Transverse colon (tissue), 4 donors: ENCODE measurements around the gene MYLK.

Source experiments
- CTCF ChIP-seq, 5 experiments: fragments of 200-600 bp in 3 of 5; fragments of 450-650 bp in 2 of 5; sonication (generic) in 3 of 5; IDR thresholded peaks; 1 replicate in 2 of 5; 2 replicates in 3 of 5; pipeline ENCODE4 v1.5.1; 2016 to 2017; ENCODE audit warnings: antibody characterized with exemption in 5 of 5, inconsistent platforms in 3 of 5, mild to moderate bottlenecking in 2 of 5, moderate library complexity in 1 of 5
- EP300 ChIP-seq: sonication (generic); formaldehyde crosslinking; IDR thresholded peaks from one replicate; pipeline ENCODE4 v1.6.1; 2017; ENCODE audit warnings: antibody characterized with exemption, low read depth
- POLR2A ChIP-seq: fragments of 450-650 bp; IDR thresholded peaks from one replicate; pipeline ENCODE4 v1.6.1; 2016; ENCODE audit warnings: antibody characterized with exemption, mild to moderate bottlenecking, moderate library complexity
- POLR2AphosphoS5 ChIP-seq, 3 donors: sonication (generic); formaldehyde crosslinking; IDR thresholded peaks; one replicate each; pipeline ENCODE4 v1.6.1; 2016; ENCODE audit warnings: antibody characterized with exemption in 3 of 3

DNA sequence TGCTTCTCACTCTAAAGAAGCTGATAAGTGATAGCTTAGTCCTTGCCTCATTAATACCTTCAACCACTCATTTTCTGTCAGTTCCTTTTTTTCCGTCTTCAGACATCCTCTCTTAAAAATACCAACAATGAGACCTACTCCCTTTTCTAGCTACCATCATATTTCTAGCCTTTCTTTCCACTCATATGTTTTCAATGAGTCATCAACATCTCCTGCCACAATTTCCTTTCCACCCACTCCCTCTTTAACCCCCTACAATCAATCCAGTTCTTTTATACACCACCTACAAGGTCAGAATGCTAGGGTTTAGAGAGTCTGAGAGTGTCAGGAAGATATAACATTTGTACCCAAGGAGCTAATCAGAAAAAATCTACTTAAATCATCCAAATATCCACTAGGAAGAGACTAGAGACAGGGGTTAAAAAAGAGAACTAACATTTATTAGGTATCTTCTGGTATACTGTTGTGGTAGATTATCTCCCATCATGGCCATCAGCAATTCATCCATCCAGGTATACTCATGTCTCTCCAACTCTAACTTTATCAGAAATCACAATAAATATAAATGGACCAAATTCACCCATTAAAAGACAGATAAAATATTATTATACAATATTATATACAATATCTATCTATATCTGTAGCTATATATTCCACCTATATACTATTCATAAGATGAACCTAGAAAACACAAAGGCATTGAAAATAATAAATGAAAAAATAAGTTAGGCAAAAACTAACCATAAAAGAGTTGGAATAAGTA lies 42.5 kb downstream of the MYLK start:
- TF ChIP-seq CTCF (IDR thresholded peaks at IDR 0.05), result no peak
- no peak for TF ChIP-seq EP300
- no peak for TF ChIP-seq POLR2A
- TF ChIP-seq POLR2AphosphoS5 (IDR thresholded peaks at IDR 0.05), result no peak
